Kidney glomerular epithelial cell (primary cell): ENCODE measurements around the gene TH.
"Not testable (repeated sequence)": the region's sequence is repeated elsewhere in the genome, so short reads cannot be mapped to it uniquely, and the experiment has no call there.

Source experiments
- DNase-seq: peaks from one replicate; lab custom pipeline; 2025; lab: John Stamatoyannopoulos, UW

TH gene

DNA sequence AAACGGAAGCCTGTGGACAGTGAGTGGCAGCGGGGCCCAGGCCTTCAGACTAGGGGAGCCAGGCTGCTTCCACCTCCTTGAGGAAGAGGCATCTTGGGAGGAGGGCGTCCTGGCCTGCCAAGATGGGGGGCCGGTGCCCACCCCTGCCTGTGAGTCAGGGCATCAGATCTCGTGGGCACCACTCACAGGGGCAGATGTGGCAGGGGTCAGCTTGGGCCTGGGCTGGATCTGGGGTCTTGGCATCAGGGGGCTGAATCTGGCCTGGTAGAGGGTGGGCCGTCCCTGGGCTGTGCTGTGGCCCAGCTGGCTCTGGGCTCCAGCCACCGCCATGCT lies 24.1 kb upstream of the TH start:
- no peak for DNase-seq

DNA sequence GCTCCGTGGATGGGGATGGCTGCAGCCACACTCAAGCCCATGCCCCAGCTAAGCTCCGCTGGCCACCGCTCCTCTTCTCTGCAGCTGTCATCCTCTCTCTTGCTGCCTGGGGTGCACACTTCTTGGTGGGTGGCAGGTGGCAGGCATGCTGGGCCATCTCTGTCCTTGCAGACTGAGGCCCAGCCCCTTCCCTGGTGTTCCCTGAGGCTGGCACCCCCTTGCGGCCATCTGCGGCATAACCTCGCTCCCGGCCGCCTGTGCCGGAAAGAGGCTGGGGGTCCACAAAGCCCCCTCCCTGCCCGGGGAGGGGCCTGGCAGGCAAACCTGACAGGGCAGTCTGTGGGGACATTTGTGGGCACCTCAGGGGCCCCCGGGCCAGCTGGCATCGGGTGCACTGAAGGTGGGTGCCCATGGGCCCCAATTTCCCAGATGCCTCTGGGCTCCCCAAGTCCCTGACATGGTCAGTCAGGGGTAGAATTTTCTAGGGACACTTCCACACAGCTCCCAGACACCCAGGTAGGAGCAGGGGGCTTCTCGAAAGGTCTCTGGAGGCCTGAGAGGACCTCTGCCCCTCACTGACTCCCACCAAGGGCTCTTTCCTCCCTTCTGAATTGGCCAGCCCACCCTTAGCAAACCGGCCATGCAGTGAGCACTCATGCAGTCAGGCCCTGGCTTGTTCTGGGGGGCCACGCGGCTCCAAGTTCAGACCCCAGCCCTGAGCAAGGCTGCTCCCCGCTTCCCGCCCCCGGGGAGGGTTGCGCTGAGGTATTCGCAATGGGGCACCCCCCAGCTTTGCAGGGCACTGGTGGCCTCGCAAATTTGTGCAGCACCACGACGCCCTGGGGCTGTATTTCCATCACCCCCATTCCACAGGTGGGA lies 23.5 kb upstream of the TH start:
- no peak for DNase-seq

DNA sequence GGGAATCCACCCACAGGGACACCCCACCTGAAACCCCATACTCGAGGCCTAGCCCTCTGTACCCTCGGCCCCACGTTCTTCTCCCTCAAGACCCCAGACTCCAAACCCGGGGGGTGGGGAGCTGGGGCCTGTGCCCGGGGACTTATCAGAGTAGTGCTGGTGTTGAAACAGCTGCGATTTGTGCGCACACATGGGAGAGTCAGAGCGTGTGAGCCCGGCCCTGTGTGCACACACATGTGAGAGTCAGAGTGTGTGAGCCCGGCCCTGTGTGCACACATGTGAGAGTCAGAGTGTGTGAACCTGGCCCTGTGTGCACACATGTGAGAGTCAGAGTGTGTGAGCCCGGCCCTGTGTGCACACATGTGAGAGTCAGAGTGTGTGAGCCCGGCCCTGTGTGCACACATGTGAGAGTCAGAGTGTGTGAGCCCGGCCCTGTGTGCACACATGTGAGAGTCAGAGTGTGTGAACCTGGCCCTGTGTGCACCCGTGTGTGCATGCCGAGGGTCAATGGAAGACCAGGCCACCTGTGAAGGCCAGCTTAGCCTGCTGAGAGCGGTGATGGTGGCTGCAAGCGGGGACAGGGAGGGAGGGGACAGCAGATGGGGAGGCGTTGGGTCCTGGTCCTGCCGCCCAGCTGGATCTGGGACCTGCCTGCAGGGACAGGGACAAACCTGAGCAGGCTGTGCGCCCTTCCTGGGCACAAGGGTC lies 22.4 kb upstream of the TH start:
- not testable (repeated sequence) for DNase-seq

- no peak for DNase-seq
Measured at GRCh38 chr11:2193099-2193887, 21.7 kb upstream of the TH start.

DNA sequence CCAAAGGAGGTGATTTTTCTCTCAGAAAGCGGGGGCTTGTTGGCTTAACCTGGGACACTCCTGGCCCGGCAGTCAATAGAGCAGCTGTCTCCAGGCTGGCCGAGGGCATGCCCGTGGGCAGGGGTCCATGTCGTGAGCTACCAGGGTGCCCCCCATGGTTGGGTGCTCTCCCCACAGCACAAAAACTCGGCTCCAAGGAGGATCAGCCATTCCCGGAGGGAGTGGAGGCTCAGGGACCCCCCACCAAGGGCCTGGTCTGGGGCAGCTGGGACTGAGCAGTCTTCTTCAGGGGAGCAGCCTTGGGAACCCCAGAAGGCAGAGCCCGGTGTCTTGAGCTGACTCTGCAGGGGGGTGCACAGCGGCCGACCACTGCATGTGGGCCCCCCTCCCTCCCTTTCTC lies 20.8 kb upstream of the TH start:
- no peak for DNase-seq

- DNase-seq, result no peak
Measured at GRCh38 chr11:2191883-2192282, 20.3 kb upstream of the TH start.

DNA sequence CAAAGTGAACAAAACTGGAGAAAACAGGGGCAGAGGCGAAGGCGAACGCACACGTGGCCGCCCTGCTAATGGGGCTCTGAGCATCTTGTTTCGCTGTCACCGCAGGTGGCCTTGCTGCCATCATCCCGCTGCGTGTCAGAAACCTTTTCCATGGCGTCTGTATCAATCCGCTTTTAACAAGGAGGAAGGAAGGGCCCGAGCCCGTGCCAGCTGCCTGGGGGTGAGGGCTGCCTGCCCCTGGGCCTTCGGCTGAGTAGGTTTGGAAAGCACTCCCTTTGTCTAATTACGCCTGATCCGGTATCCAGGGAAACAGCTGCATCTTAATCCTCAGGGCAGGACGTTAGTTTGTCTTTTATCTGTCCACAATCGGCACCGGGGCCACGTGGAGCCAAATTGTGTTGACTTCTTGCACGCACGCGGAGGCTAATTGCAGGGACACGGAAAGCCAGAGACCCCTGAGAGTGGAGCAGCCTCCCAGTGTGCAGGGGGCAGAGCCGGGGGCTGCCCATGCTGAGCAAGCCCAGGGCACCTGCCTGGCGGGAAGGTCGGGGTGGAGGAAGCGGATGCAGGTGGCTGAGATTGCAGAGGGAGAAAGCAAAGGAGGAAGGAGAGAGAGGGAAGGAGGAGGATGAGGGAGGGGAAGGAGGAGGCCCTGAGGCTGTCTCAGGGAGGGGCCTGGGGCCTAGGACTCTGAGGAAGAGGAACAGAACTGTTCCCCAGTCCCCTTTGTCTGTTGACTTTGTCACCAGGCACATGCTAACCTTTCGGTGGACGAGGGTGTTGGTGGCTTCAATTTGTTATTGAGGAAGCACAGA lies 19.2 kb upstream of the TH start:
- DNase-seq, result no peak

DNA sequence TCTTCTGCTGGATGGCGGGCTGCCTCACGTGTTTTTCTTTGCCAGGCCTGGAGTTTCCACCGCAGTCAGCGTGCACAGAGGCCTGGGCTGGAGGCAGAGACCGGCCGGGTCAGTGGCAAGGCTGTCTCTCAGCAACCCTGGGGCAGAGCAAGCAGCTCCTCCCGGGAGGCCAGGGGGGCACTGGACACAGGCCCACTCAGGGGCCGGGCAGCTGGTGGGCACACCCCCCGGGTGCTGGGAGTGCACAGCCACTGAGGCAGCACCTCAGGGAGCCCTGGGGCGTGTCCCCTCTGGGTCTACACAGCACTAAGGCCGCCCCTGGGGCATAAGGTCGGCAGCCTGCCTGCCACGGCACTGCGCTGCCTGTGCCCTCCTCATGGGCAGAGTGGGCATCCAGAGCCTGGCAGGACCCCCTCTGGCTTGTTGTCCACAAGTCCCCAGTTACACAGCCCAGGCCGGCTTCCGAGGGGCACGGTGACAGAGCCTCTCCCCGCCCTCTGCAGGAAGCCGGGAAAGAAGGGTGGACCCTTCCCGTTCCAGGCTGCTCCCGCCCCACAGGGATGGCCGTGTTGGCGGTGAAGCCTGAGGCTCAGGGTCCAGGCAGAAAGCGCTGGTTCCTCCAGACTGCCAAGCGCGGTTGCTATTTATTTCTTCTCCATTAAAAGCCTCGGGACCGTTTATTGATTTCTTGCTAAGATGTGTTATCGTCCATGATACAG lies 18.5 kb upstream of the TH start:
- DNase-seq, result no peak

- no peak for DNase-seq
Measured at GRCh38 chr11:2188745-2189144, 17.1 kb upstream of the TH start.

GRCh38 chr11:2187280-2187707 lies 15.7 kb upstream of the TH start:
- DNase-seq, result no peak

GRCh38 chr11:2186669-2187279 lies 15.2 kb upstream of the TH start:
- DNase-seq, result no peak

DNA sequence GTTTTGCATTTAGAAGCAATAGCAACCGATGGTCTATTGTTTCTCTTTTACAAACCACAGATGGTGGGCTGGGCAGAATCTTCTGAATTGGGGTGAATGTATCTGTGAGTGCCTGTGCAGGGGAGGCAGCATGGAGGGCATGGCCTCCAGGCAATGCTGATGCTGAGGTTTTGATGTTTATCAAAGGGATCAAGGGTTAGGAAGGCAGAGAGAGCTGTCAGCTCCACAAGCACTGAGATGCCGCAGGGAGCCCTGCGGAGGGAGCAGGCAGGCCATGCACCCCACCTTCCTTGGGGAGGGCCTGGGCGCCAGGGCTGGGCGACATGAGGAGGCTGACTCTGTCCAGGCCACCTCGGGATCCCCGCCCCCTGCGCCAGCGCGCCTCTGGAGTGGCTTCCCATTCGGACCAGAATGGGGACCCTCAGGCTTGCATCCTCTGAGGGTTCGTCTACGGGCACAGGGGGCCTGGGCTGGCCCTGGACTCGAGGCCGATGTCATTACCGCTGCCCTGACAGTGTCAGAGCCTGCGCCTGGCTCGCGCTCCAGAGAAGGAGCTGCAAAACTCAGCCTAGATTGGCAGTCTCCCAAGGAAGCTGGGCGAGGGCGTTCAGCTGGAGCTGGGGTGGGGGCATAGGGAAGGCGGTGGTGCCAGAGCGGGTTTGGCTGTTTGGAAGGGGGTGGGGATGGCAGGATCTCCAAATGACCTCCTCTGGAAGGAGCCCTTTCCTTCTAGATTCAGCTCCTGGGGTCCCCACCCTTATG lies 13.9 kb upstream of the TH start:
- DNase-seq, result no peak

DNA sequence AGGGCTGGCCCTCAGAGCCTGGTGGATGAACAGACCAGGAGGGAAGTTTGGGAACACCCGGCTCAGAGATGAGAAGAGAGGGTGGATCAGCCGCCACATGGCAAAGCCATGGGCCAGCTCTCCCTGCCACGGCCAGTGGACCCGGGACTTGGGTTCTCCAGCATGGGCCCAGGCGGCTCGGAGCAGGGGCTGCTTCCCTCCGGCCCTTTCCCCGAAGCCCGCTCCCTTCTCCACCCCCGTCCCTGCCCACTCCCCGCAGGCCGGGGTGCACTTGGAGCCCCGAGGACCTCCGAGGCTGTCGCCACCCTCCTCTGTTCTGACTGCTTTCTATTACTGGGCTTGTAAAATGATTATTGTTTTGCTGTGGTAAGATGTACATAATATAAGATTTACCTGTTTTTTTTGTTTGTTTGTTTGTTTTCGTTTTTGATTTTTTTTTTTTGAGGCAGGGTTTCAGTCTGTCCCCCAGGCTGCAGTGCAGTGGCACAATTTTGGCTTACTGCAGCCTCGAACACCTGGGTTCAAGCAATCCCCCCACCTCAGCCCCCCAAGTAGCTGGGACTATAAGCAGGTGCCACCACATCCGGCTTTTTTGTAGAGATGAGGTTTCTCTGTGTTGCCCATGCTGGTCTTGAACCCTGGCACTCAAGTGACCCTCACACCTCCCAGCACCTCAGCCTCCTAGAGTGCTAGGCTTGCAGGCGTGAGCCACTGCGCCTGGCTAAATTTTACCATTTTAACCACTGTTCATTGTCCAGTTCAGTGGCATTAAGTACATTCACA lies 11.3 kb upstream of the TH start:
- DNase-seq, result no peak

- no peak for DNase-seq
Measured at GRCh38 chr11:2182075-2182474, 10.5 kb upstream of the TH start.

DNA sequence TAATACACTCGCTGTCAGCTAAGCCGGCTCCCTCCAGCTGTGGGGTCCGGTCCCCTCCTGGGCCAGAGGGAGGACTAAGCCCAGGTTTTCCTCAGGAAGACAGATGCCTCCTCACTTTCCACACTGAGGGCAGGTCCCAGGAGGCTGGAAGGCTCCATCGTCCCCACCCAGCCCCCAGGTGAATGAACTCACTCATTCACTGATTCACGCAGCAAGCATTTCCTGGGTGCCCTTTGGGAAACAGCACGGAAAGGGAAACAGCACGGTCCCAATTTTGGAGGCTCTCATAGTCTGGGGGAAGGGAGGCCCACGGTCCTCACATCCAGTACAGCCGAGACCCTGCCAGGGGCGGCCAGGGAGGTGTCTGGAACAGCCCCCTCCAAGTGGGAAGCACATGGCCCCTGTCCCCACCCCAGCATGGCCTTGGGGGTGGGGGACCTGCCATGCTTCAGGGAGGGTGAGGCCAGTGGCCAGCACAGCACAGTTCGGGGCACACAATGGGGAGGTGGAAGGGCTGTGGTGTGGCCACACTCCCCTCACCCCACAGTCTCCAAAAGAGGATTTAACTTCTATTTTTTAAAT lies 9.3 kb upstream of the TH start:
- no peak for DNase-seq

DNA sequence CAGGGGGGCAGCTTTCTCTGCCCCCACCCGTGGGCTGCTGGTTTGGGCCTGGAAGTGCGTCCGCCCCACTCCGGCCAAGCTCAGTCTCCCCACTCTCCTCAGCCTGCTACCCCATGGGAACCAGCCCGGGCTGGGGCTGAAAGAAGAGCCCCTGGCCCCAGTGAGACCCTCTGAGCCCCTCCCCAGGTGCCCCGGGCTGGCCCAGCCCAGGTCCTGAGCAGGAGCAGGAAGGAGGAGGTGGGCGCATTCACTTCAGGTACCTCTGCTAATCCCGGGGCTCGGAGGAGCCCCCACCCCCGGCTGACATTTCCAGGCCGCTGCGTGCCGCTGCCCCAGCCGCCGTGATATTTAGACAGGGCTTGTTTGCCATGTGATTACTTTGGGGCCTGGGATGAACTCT lies 8.7 kb upstream of the TH start:
- no peak for DNase-seq

DNA sequence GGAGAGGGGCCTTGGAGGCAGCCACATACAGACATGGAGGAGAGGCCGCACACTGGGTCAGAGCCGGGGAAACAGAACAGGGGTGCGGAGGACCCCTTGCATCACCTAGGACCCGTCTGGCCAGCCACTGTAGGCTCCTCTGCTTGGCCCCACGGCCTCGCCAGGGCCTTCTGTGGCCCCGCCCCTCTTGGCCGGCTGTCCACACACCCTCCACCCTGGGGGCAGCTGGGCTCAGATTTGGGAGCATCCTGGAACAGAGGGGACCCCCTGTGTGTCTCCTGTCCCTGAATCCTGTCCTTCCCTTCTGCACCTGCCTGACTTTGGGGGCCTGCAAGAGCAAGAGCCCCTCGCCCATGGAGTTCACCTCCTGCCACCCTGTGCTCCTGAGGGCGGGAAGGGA lies 7.9 kb upstream of the TH start:
- DNase-seq, result no peak

GRCh38 chr11:2178906-2179494 lies 7.4 kb upstream of the TH start:
- peak; percentile 82 for DNase-seq
